Posterior cingulate gyrus (tissue), 11 donors: ENCODE measurements around the gene WBP4.
"Not testable (repeated sequence)": the region's sequence is repeated elsewhere in the genome, so short reads cannot be mapped to it uniquely, and the experiment has no call there.

ENCODE experiments used
- DNase-seq, 10 donors: peaks; one replicate each; pipeline versions ENCODE4 v3.0.0 to v3.0.0-alpha.2; 2020 to 2021; ENCODE audit warnings: mixed read lengths in 3 of 10
- intact Hi-C: fragments of 100-400 bp; cut with DNase I; formaldehyde crosslinking; loops from one replicate; pipeline ENCODE4 v1.15.1; 2023

Gene WBP4

DNA sequence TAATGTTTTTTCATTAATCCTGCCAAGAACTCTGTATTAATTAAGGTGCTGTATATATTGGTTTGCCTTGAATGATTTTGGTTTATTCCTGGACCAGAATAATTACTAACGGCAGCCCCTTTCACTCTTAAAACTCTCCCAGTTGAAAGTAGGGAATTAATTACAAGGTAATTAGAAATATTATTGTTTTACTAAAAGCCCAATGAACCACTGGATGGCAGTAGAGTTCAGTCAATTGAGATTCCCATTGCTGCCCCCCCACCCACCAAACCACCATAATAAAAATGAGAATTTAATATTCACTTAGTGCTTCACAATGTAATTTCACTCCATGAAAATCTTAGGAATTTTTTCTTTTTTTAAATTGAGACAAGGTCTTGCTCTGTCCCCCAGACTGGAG, 13.7 kb downstream of the WBP4 start:
- peak in 1 of 10 donors; percentile 18 for DNase-seq
- intact Hi-C loops = loop anchor here (2.0 to 5.0 kb wide), 2 partner anchors 52 to 148 kb away; no protein-coding TSS in a partner anchor

GRCh38 chr13:41075485-41075884, 14.2 kb downstream of the WBP4 start:
- intact Hi-C loops = loop anchor here (2.0 to 5.0 kb wide), 2 partner anchors 52 to 147 kb away; no protein-coding TSS in a partner anchor
- DNase-seq = no peak

DNA sequence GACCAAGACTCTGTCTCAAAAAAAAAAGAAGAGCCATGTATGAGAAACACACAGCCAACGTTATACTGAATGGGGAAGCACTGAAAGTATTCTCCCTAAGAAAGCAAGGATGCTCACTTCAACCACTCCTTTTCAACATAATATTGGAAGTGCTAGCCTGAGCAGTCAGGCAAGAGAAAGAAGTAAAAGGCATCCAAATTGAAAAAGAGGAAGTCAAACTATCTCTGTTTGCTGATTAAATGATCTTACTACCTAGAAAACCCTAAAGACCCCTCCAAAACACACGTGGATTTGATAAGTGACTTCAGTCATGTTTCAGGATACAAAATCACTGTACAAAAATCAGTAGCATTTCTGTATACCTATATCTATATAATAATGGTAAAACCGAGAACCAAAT, 16.2 kb downstream of the WBP4 start:
- intact Hi-C loops = loop anchor here (5.0 kb wide), 1 partner anchor 50 kb away; no protein-coding TSS in a partner anchor
- DNase-seq = no peak

GRCh38 chr13:41079725-41080124, 18.4 kb downstream of the WBP4 start:
- intact Hi-C loops = loop anchor here (5.0 kb wide), 1 partner anchor 48 kb away; no protein-coding TSS in a partner anchor
- no peak for DNase-seq

GRCh38 chr13:41085961-41086585, 24.8 kb downstream of the WBP4 start:
- DNase-seq = no peak
- intact Hi-C loops = no loop called here

GRCh38 chr13:41095681-41096080, 34.4 kb downstream of the WBP4 start:
- intact Hi-C loops, DNase-seq: not testable (repeated sequence)

DNA sequence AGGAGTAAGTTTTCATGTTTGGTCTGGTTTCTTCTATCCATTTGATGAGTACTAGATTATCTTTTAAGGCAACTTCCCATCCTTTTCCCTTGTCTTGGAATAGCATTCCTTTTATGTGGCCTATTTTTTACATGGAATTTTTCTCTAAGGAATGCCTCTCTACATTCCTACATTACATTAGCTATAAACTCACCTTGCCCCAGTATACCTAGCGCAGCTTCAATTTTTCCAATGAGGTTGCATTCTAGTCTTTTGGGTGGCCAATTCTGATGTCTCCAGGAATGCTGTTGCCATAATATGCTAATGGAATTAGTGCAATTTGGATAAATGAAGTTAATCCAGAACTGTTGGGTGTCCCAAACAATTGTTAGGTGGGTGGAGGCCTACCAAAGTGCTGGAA, 37.5 kb downstream of the WBP4 start:
- no peak for DNase-seq
- intact Hi-C loops = no loop called here

- no peak for DNase-seq
- intact Hi-C loops = no loop called here
Observed at GRCh38 chr13:41099986-41100385, 38.7 kb downstream of the WBP4 start.

DNA sequence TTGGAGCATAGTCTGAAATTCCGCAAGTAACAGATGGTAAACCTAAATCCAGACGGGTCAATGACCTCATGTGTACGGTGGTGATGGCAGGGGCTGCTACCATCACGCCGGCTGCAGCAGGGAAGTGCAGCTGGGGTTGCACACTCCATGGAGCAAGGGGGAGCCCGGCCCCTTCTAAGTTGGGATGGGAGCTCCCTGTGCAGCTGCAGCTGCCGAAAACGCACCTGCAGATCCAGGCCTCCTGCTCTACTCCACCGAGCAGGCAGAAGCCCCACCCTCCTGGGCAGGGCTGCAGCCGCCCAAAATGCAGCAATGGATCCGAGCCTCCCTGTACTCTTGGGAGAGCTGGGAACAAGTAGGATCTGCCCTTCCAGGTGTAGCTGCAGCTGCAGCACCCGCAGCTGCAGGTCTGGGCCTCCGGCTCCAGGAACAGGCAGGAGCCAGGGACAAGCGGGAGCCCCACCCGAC, 45.8 kb downstream of the WBP4 start:
- intact Hi-C loops = no loop called here
- no peak for DNase-seq

DNA sequence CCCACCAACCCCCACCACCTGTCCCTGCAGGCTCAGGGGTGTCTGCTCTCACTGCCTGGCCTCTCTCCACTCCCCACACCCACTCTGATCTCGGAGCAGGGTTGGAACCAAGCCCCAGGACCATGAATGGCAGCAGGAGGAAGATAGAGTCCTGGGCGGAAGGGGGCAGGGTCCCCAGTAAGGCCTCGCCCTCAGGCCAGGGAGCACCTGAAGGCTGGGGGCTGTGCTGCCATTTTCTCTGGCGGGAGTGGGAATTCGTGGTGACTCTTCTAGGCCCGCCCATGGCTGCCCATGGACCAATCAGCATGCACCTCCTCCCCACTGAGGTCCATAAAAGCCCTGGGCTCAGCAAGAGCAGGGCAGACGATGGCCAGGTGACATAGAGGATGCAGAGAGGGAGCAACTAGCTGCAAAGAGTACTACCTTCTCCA, 46.3 kb downstream of the WBP4 start:
- intact Hi-C loops = no loop called here
- no peak for DNase-seq

DNA sequence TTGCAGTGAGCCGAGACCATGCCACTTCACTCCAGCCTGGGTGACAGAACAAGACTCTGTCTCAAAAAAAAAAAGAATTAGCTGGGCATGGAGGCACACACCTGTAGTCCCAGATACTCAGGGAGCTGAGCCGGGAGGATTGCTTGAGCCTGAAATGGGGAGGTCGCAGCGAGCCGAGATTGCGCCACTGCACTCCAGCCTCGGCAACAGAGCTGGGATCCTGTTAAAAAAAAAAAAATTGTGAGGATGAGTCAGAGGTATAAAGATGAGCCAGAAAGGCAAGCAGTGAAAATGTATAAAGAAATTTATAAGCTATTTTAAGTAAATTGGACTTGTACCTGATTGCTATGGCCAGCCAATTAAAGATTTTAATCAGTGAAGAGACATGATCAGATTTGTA, 50.1 kb downstream of the WBP4 start:
- intact Hi-C loops = no loop called here

GRCh38 chr13:41117869-41118268, 56.6 kb downstream of the WBP4 start:
- DNase-seq = no peak
- intact Hi-C loops = no loop called here

More for the DNA sequence above, 50.1 kb downstream of the WBP4 start:
- DNase-seq = no peak

- no peak for DNase-seq
- intact Hi-C loops = no loop called here
Observed at GRCh38 chr13:41122838-41123237, 61.5 kb downstream of the WBP4 start.

DNA sequence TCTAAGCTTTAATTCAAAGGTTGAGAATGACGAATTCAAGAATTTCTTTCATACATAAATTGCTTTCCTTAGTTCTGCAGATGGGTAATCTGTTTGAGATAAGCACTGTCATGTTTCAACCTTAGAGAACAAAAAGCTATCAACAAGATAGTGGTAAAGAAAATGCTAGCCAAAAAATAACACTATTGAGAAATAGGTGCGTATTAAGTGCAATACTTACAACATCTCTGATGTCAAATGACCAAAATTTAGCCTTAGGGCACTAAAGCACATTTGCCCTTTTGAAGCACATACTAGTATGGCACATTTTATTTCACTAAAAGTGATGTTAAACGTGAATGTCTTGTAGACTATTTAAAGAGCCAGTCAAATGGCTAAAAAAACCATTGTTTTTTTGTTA, 66.4 kb downstream of the WBP4 start:
- DNase-seq = no peak
- intact Hi-C loops = loop anchor here (5.0 kb wide), 1 partner anchor 50 kb away; no protein-coding TSS in a partner anchor

DNA sequence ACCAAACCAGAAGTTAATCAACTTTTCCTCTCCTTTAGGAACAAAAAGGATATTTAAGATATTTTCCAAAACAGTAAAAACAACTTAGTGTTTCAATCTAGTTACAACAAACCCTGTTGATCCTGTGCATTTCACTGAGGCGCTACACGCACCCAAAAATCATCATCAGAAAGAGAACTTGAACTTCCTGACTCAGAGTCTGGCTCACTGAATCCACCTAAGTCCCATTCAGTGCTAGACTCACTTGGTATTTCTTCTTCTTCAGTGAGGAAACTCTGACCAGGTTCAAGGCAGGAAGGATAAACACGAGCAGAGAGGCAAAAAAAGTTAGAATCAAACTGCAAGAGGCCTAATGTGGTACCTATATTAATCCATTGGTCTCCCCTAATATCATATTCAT, 69.0 kb downstream of the WBP4 start:
- no peak for DNase-seq
- intact Hi-C loops = loop anchor here (5.0 kb wide), 1 partner anchor 132 kb away; the partner anchor contains the start of gene MTRF1

DNA sequence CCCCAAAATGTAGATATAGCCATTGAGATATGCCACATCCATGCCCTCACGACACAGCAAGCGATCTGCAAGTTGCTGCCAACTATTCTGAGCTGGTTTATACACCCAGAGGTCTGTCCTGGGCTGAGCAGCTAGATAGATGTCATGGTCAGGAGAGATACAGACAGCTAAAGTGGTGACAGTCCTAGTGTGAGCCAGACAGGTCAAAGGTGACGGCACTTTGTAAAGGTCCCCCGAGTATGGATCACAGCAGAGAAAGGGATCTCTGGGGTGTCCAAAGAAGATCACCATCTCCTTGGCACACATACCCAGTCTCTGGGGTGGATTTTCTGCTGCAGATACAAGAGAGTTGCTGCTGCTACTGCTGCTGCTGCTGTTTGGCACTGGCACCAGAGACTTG, 69.9 kb downstream of the WBP4 start:
- intact Hi-C loops = loop anchor here (5.0 kb wide), 1 partner anchor 131 kb away; the partner anchor contains the start of gene MTRF1
- DNase-seq = not testable (repeated sequence)

DNA sequence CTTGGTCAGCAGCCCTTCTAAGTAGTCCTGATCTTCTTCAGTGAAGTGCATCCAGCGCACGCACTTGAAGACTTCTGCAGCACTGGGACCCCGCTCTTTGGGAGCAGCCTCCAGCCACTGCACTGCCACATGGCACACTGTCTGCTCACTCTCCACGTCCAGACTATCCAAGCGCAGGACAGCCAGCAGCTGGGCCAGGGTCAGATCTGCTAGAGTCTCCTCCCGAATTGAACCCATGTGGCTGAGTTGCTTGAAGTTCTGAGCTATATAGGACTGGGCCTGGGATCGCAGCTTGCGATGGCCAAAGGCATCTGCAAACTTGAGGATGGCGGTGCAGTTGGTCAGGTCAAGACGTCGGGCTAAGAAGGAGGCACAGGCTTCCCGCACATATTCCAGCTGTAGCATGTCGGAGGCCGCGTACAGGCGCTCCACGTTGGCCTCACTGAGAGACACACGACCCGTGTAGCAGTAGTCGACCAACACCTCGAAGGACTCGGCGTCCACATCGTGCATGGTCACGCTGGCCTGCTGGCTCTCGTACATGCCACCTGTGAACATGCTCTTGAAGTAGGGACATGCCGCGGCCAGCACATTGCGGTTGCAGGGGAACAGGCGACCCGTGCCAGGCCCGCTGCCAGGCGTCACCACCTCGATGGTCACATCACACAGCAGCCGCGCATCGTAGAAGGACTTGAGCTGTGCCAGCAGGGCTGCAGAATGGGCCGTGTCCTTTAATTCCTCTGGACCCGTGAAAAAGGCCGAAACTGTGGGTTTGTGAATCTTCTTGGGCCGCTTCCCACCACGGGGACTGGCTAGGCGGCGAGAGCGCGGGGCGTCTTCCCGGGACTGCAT, 70.6 kb downstream of the WBP4 start:
- DNase-seq = peak in 1 of 10 donors; percentile 68
- intact Hi-C loops = loop anchor here (1.0 to 5.0 kb wide), 4 partner anchors 62 to 211 kb away; partner anchors contain the start of genes KBTBD7 and MTRF1

GRCh38 chr13:41132512-41133152, 71.3 kb downstream of the WBP4 start, which contains the start of gene KBTBD6:
Gene KBTBD6, minus strand, starts transcription at chr13:41132802. Its CDS starts 291 bp downstream, at chr13:41132511.
- intact Hi-C loops = loop anchor here (1.0 to 5.0 kb wide), 4 partner anchors 62 to 212 kb away; partner anchors contain the start of genes KBTBD7 and MTRF1
- DNase-seq = peak; percentile 96 to 99 (median 98)
